ENCODE results near the gene C11orf42.

C11orf42 gene

GRCh38 chr11:6205366-6205765 lies at the start of gene C11orf42:
TSS of gene C11orf42 (plus strand) at chr11:6205557. CDS start at chr11:6205616, 59 bp downstream.
- Histone ChIP-seq H3K36me3 (ENCODE audit: insufficient read depth, low read length) (no peaks in the 10 kb centered on the region; the same call in 1 of the 2 replicates), H3K9ac (ENCODE audit: insufficient read length) (no peak within 1 kb of the TSS), H3K27ac (no peak within 1 kb of the TSS), H3K9me3 (ENCODE audit: low read depth, low read length) (no peaks in the 10 kb centered on the region), H3K4me3 (no peak within 1 kb of the TSS)
- no peak for DNase-seq (ENCODE audit: low read depth, low spot score)
- TF ChIP-seq EZH2 (IDR thresholded peaks at IDR 0.05) = no peak
- no peak for TF ChIP-seq POLR2AphosphoS5 (IDR thresholded peaks at IDR 0.05; ENCODE audit: borderline replicate concordance, low read depth, low read length)

GRCh38 chr11:6156628-6157359 lies 48.6 kb upstream of the C11orf42 start:
- Histone ChIP-seq H3K9me3 (ENCODE audit: low read depth, low read length) (no peaks in the 10 kb centered on the region), H3K36me3 (ENCODE audit: insufficient read depth, low read length) (no peaks in the 10 kb centered on the region), H3K27ac (no peak overlapping the region), H3K9ac (ENCODE audit: insufficient read length) (no peak overlapping the region), H3K4me3 (no peak overlapping the region)
- DNase-seq (ENCODE audit: low read depth, low spot score) = no peak
- TF ChIP-seq POLR2AphosphoS5 (IDR thresholded peaks at IDR 0.05; ENCODE audit: borderline replicate concordance, low read depth, low read length) (no peak), FOXP2 (optimal IDR thresholded peaks at IDR 0.05; ENCODE audit: control extremely low read depth, extremely low read length, insufficient read depth) (no peak), EZH2 (IDR thresholded peaks at IDR 0.05) (no peak)

- no peak for DNase-seq (ENCODE audit: low read depth, low spot score)
- Histone ChIP-seq H3K27ac (no peak within 1 kb of the TSS), H3K9ac (ENCODE audit: insufficient read length) (no peak within 1 kb of the TSS), H3K4me3 (no peak within 1 kb of the TSS), H3K36me3 (ENCODE audit: insufficient read depth, low read length) (no peaks in the 10 kb centered on the region), H3K9me3 (ENCODE audit: low read depth, low read length) (no peaks in the 10 kb centered on the region)
- no peak for TF ChIP-seq FOXP2 (optimal IDR thresholded peaks at IDR 0.05; ENCODE audit: control extremely low read depth, extremely low read length, insufficient read depth)
- no peak for TF ChIP-seq POLR2AphosphoS5 (IDR thresholded peaks at IDR 0.05; ENCODE audit: borderline replicate concordance, low read depth, low read length)
- no peak for TF ChIP-seq EZH2 (IDR thresholded peaks at IDR 0.05)
Observed at GRCh38 chr11:6170226-6170625, 35.1 kb upstream of the C11orf42 start, which contains the start of gene OR52B2. TSS of gene OR52B2 (minus strand) at chr11:6170326. CDS start at chr11:6170326, 0 bp downstream.

- no peak for TF ChIP-seq FOXP2 (optimal IDR thresholded peaks at IDR 0.05; ENCODE audit: control extremely low read depth, extremely low read length, insufficient read depth)
- no peak for TF ChIP-seq POLR2AphosphoS5 (IDR thresholded peaks at IDR 0.05; ENCODE audit: borderline replicate concordance, low read depth, low read length)
- TF ChIP-seq EZH2 (IDR thresholded peaks at IDR 0.05) = no peak
- Histone ChIP-seq H3K36me3 (ENCODE audit: insufficient read depth, low read length) (no peaks in the 10 kb centered on the region), H3K27ac (no peak overlapping the region), H3K9me3 (ENCODE audit: low read depth, low read length) (no peaks in the 10 kb centered on the region), H3K4me3 (no peak overlapping the region), H3K9ac (ENCODE audit: insufficient read length) (no peak overlapping the region)
- DNase-seq (ENCODE audit: low read depth, low spot score) = no peak
Observed at GRCh38 chr11:6175440-6175839, 29.9 kb upstream of the C11orf42 start.

- TF ChIP-seq EZH2 (IDR thresholded peaks at IDR 0.05) (no peak), FOXP2 (optimal IDR thresholded peaks at IDR 0.05; ENCODE audit: control extremely low read depth, extremely low read length, insufficient read depth) (no peak), POLR2AphosphoS5 (IDR thresholded peaks at IDR 0.05; ENCODE audit: borderline replicate concordance, low read depth, low read length) (no peak)
- H3K4me3 ChIP-seq = no peak overlapping the region
- H3K9ac ChIP-seq (ENCODE audit: insufficient read length) = no peak overlapping the region
- H3K27ac ChIP-seq = no peak overlapping the region
- no peaks in the 10 kb centered on the region for H3K9me3 ChIP-seq (ENCODE audit: low read depth, low read length)
- no peak for DNase-seq (ENCODE audit: low read depth, low spot score)
- no peaks in the 10 kb centered on the region for H3K36me3 ChIP-seq (ENCODE audit: insufficient read depth, low read length)
Observed at GRCh38 chr11:6191742-6192141, 13.6 kb upstream of the C11orf42 start.

GRCh38 chr11:6194065-6194581 lies 11.2 kb upstream of the C11orf42 start:
- Histone ChIP-seq H3K4me3 (no peak overlapping the region), H3K27ac (no peak overlapping the region), H3K9me3 (ENCODE audit: low read depth, low read length) (no peaks in the 10 kb centered on the region), H3K36me3 (ENCODE audit: insufficient read depth, low read length) (no peaks in the 10 kb centered on the region), H3K9ac (ENCODE audit: insufficient read length) (no peak overlapping the region)
- no peak for DNase-seq (ENCODE audit: low read depth, low spot score)
- TF ChIP-seq FOXP2 (optimal IDR thresholded peaks at IDR 0.05; ENCODE audit: control extremely low read depth, extremely low read length, insufficient read depth) (no peak), EZH2 (IDR thresholded peaks at IDR 0.05) (no peak), POLR2AphosphoS5 (IDR thresholded peaks at IDR 0.05; ENCODE audit: borderline replicate concordance, low read depth, low read length) (no peak)

- Histone ChIP-seq H3K4me3 (no peak overlapping the region), H3K36me3 (ENCODE audit: insufficient read depth, low read length) (no peaks in the 10 kb centered on the region), H3K9me3 (ENCODE audit: low read depth, low read length) (no peaks in the 10 kb centered on the region), H3K9ac (ENCODE audit: insufficient read length) (no peak overlapping the region), H3K27ac (no peak overlapping the region)
- DNase-seq (ENCODE audit: low read depth, low spot score) = no peak
- TF ChIP-seq EZH2 (IDR thresholded peaks at IDR 0.05) = no peak
- TF ChIP-seq POLR2AphosphoS5 (IDR thresholded peaks at IDR 0.05; ENCODE audit: borderline replicate concordance, low read depth, low read length) = no peak
- no peak for TF ChIP-seq FOXP2 (optimal IDR thresholded peaks at IDR 0.05; ENCODE audit: control extremely low read depth, extremely low read length, insufficient read depth)
Observed at GRCh38 chr11:6196396-6196795, 9.0 kb upstream of the C11orf42 start.

- Histone ChIP-seq H3K4me3 (no peak overlapping the region), H3K27ac (no peak overlapping the region), H3K9ac (ENCODE audit: insufficient read length) (no peak overlapping the region), H3K36me3 (ENCODE audit: insufficient read depth, low read length) (no peaks in the 10 kb centered on the region), H3K9me3 (ENCODE audit: low read depth, low read length) (no peaks in the 10 kb centered on the region)
- TF ChIP-seq FOXP2 (optimal IDR thresholded peaks at IDR 0.05; ENCODE audit: control extremely low read depth, extremely low read length, insufficient read depth) (no peak), POLR2AphosphoS5 (IDR thresholded peaks at IDR 0.05; ENCODE audit: borderline replicate concordance, low read depth, low read length) (no peak), EZH2 (IDR thresholded peaks at IDR 0.05) (no peak)
- DNase-seq (ENCODE audit: low read depth, low spot score) = no peak
Observed at GRCh38 chr11:6197466-6198200, 7.7 kb upstream of the C11orf42 start.

All from SK-N-MC (cell line).